GM19035 (cell line): ENCODE data around the gene SLC20A1.
A peak's percentile ranks its signal among the peaks of the same experiment; 100 is the strongest.

Experiments
- ATAC-seq: cut with Tn5 transposase; IDR thresholded peaks from one replicate; pipeline ENCODE4 v1.9.1; 2021; ENCODE audit not compliant: unreplicated experiment

The SLC20A1 gene

DNA sequence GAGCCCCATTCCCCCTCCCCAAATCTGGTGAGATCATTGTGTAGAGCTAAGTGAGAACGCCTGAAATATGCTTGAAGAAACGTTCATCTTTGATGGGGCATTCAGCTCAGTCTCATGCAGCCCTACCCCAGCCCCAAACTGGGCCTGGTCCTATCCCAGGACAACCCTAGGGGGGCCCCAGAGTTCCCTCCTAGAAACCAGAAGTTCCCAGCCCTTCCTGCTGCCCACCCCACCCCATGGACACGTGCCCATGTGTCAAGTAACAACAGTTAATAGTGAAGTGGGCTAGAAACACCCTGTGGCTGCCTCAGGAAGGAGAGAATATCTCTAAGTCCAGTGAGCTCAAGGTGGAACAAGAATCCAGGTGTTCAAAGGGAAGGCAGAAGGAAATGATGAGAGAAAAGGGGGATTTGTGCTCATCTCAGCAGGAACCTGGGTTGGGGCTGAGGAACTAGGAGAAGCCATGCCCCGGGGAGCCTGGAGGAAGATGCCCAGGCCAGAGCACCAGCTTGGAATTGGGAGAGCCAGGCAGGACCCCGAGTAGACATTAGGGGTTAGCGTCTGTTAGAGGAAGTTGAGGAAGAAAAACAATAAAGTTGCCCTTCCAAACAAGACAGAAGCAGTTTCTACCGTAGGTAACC lies 20.1 kb upstream of the SLC20A1 start:
- no peak for ATAC-seq

DNA sequence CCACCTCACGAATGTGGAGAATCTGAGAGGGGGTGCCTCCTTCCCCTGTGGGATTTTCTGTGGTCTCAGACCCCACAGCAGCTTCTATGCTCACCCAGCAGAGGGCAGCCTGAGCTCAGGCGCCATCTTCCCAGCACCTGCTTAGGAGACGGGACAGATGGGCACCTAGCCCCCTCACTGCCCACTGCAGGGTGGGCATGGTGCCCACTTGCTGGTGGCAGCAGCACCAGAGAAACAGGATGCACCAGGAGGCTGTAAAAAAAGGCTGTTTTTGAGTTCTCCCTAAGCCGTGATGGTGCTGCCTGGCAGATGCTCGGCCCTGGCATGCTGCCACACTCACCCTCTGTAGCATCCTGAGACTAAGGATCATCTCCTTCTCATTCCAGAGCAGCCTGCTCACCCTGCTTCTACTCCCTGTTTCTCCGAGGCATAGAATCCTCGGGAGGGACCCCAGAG lies 19.1 kb upstream of the SLC20A1 start:
- no peak for ATAC-seq

DNA sequence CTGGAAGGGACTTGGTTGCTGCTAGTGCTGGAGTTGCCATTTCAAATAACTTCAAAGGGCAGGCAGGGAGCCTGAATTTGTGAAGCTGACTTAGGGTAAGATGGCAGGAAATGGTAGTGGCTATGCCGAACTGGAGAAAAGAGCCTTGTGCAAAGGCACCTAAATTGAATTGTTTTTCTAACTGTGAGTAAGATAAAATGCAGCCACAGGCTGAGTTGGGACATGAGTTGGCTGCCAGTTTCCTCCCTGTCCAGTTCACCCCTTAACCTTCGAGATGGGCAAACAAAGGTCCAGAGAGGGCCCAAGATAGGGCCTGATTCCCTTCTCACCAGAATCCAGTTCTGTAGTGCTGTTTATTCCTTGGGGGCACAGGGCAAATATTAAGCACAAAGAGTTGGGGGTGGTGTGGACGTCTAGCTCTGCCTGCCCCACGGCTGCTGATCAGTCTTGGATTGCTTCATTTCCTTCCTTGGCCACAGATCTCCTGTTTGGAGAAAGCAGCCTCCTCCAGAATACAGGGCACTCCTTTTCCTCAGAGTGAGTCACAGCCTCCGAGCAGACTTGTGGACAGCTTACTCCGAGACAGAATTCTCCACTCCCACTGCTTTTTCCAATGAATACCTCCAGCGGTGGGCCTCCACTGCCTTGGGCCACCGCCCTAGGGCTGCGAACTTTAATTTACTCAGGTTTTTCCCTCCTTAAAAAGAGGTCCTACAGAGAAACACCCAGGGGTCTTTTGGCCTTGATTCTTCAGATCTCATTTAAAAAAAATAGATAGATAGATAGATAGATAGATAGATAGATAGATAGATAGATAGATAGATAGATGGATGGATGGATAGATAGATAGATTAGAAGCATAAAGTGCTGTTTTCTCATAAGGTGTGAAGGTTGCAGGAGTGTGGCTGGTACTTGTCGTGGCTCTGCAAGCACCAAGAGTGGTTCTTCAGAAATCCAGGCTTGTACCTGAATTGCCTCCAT lies 18.4 kb upstream of the SLC20A1 start:
- no peak for ATAC-seq

DNA sequence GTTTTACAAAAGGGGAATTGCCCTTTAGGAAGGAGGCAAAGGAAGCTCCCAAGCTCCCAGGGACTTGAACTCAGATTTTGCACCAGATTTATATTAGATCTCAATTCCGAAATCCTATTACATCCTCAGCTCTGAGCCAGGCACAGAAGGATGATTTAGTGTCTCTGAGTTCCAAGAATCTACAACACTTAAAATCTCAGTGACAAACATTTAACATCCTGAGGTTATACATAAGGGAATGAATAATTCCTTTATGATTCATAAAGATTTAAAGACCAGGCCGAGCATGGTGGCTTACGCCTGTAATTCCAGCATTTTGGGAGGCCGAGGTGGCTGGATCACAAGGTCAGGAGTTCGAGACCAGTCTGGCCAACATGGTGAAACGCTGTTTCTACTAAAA lies 16.5 kb upstream of the SLC20A1 start:
- no peak for ATAC-seq

DNA sequence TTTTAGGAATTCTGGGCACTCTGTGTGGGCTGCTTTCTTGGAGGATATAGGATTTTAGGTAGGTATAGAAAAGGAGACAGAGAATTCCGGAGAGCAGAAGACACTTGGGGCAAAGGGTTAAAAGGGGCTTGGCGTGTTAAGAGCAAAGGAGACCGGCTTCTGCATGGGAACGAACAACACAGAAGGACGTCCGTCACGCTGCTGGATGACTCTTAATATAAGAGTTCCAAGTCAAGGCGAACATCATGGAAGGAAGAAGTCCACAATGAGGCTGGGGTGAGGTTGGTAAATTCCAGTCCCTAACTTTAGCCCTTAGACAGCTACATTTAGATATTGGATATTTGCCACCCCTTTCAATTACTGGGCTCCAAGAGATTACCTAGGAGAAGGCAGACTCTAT lies 15.9 kb upstream of the SLC20A1 start:
- ATAC-seq, result no peak

DNA sequence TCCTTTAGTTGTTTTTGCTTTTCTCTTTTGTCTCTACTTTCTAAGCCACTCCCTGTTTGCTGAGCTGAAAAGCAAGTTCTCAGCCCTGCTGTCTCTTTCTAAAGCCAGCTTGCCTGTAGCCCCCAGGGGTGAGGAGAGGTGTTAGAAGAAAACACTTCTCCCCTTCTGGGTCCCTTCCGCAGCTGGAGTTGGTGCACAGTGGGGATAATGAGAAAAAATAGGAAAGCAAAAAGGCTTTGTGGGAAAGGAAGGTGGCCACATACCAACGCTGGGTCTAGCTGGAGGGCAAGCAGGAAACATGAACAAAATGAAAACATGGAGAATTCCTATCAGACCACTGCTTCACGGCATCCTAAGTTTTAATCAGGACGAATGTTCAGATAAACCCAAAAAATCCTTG lies 15.5 kb upstream of the SLC20A1 start:
- ATAC-seq, result no peak

DNA sequence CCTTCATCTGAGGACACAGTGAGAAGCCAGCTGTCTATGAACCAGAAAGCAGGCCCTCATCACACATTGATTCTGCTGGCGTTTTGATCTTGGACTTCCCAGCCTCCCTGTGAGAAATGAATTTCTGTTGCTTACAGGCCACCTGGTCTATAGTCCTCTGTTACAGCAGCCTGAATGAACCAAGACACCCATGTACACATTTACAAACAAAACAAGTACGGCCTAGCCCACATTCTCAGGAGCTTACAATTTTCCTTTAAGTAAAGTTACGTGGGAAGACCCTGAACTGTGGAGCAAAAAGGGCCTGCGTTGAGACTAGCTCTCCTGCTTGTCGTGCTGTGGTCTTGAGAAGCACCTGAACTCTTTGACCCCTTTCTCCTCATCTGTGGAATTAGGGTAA lies 12.0 kb upstream of the SLC20A1 start:
- no peak for ATAC-seq

DNA sequence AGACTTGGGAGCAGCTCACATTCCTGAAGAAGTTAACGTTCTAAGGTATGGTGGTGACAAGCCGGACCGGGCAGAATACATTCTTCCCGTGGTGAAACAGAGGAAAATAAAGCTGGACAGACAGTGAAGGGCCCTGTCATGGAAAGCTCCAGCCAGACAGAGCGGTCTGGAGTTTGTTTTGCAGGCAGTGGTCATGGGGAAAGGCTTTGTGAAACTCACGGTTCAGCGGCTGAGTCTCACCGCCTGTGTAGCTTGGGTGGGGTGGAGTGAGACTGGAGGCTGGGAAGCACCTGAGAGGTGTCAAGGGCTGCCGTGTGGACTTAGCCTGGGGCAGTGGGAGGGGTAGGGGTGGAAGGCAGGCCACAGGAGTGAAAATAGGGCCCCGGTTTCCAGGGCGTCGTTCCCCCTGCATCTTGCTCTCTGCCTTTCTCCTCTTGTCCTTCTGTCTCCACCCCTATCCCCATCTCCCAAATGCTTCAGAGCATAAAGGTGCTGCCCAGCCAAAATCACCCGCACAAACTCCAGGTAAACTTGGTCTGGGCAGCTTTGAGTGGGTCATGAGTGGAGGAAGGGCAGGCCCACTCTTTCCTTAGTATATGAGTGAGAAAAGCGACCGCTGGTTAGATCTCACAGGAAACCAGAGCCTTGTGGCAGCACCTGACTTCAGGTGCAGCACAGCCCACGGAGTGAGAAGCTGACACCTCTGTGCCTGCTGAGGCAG lies 11.4 kb upstream of the SLC20A1 start:
- ATAC-seq, result no peak

DNA sequence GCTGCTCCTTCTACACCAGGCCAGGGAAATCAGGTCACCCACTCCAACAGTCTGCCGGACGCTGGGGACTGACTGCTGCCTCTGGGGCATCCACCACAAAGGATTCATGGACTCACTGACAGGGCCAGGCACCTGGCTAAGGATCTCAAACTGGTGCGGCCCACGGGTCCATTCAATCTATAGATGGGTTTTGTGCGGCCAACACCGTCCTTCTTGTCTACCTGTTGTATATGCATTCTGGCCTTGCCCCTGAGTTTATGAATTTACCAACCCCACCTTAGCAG lies 10.9 kb upstream of the SLC20A1 start:
- no peak for ATAC-seq

DNA sequence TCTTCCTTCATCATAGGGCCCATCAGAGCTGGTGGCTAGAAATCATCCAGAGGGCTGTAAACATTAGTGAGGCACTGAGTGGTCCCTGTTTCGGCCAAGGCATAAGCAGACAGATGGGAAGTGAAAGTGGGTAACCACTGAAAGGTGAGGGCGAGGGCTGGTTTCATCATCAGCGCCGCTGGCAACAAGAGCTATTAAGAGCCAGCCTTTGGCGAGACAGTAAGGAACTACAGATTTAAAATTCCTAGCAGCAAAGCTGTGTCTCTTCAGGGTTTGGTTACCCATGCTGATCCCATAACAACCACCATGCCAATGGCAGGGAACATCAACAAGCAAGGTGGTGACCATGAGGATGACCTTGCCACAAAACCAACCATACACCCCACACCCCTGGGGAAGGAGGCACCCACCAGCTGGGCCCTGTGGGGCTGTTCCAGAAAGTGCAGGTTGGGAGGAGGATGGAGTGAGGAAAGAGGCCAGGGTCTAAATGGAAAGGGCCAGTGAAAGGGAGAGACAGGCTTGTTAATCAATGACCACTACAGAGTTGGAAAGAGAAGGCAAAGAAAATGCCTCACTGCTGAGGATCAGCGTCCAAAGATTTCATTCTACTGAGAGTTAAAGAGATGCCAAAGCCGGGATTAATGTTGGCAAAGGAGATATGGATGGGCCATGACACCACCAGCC lies 9.0 kb upstream of the SLC20A1 start:
- ATAC-seq, result peak; percentile 75

DNA sequence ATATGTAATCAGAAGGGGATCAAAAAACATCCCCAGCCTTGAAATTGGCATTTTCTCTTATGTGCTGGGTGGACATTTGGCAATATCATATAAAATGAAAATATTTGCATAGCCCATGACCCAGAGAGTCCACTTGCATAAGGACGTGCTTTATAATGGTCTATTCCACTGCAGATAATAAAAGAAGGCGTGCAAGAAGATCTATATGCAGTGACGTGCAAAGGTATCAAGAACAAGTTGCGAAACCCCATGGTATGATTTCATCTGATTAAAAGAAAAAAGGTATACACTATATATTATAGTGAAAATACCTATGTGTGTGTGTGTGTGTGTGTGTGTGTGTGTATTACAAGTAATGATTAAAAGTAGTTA lies 8.5 kb upstream of the SLC20A1 start:
- no peak for ATAC-seq

DNA sequence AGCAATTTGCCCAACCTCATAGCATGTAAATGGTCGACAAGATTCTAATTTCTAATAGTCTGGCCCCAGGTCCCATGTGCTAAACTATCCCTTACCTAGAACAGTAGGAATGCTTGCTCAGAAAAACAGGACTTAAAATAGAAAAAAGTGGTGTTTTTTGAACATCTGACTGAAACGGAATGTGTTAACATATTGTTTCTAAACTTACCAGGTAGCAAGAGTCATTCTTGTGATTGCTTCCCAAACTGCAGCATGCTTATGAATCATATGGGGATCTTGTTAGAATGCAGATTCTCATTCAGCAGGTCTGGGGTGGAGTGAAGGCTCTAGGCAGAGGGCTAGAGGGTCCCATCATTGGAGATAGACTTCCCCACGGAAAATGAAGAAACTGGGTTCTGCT lies 5.8 kb upstream of the SLC20A1 start:
- ATAC-seq, result no peak

DNA sequence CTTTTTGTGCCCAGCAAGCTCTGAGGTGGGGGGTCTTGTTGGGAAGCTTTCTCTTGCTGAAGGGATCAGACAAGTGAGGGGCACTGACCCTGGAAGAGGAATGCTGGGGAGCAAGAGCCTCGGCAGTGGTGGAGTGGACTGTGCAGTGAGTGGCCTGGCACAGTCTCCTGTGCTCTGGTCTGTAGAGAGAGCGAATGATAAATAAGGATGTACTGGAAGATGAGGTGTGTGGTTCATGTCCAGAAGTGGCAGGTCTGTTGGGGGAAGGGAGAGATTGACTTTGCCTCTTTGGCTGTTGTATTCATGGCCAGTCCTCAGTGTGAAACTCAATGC lies 5.3 kb upstream of the SLC20A1 start:
- no peak for ATAC-seq

DNA sequence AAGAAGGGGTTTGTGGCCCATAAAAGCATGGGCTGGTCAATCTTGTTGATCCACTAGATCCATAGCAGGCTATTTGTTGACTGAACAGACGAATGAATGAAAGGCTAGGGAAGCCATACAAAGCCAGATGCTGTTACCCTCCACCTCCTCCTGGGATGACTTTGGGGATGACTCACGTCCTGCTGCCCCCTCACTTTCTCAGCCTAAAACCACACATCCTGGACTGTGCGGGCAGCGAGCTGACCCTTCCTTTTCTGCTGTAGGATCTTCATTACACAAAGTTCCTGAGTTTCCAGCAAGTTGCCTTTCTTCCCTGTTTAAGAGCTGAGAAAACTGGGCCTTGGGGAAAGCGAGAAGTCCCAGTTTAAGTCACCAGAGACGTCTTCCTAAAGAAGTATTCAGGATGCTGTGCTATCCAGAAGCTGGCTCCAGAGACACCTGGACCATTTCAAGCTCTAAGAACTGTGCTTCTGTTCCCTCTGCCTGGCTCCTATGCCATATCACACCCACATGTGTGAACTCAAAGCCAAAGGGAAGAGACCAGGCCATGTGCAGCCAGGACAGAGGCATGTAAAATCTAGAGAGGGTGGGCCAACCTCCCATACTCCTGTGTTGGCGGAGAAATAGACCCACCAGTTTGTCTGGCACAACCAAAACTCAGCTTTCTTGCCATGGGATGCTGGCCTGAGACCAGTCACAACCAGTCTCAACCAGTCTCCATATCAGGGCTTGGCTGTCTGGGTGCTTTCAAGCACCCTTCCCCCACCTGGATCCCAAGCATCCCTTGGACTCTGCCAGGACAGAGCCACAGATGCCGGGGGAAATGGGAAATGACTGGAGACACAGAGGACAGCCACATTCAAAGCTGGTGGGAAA lies 4.7 kb upstream of the SLC20A1 start:
- no peak for ATAC-seq

DNA sequence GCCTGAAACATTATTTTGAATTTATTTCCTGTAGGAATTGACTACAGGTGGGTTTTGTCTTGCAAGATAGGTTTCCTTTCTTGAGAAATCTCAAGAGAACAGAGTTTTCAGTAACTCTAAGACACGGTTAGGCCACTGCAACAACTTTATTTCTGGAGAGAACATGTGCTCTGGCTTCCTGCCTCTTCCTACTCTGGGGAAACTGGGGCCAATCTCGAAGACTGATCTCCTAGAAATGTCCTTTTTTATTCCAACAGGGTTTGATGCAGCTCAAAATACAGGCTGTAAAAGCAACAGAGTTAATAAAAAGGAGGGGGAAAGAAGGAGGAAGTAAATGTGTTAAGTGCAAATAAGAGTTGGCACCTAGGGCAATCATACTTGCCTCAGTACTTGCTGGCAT lies 4.0 kb upstream of the SLC20A1 start:
- ATAC-seq, result no peak

DNA sequence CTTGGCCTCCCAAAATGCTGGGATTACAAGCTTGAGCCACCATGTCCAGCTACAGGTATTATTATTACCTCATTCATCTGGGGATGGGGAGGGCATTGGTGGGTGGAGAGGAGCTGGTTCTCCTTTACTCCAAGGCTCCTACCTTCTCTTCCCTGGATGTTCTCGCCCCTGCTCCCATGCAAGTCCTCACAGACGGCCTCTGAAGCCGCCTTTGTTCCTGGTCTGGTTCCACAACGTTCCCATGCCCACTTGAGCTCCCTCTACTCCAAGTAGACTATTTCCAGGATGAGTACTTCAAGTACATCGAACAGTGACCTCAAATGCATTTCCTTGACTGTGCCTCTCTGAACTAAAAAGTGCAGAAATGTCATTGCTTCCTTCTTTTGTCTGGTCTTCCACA lies 3.2 kb upstream of the SLC20A1 start:
- no peak for ATAC-seq

DNA sequence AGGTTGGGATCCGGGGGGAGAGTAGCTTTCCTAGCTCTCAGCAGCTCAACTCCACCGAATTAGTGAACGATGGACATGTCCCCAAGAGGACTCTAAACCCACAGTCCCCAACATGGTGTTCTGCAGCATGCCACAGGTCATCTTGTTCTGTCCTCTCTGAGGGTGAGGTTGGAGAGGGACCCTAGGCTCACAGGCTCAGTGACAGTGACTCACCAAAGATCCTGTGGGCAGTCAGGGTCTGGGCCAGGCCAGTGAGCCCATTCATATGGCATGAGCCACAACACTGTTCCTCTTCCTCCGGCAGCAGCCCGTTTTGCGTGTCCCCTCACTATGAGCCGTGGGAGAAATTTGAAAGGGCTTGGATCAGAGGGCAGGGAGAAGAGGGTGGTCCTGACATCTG lies 2.8 kb upstream of the SLC20A1 start:
- ATAC-seq, result no peak

DNA sequence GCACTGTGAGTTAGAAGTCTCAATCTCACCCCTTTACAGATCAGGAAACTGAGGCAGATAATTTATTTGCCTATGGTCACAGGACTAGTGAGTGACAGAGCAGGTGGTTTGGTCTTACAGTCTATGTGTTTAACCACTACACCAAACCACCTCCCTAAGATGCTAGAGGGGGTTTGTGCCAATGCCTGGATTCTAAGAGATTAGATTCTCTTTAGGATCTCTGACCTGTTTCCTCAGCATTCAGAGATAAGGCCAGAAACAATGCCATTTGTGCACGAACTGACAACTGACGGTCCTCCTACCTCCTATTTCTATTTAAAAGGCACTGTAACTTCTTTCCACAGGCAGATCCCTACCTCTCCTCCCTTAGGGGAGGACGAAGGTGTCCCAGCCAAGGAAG lies 2.3 kb upstream of the SLC20A1 start:
- ATAC-seq, result no peak

DNA sequence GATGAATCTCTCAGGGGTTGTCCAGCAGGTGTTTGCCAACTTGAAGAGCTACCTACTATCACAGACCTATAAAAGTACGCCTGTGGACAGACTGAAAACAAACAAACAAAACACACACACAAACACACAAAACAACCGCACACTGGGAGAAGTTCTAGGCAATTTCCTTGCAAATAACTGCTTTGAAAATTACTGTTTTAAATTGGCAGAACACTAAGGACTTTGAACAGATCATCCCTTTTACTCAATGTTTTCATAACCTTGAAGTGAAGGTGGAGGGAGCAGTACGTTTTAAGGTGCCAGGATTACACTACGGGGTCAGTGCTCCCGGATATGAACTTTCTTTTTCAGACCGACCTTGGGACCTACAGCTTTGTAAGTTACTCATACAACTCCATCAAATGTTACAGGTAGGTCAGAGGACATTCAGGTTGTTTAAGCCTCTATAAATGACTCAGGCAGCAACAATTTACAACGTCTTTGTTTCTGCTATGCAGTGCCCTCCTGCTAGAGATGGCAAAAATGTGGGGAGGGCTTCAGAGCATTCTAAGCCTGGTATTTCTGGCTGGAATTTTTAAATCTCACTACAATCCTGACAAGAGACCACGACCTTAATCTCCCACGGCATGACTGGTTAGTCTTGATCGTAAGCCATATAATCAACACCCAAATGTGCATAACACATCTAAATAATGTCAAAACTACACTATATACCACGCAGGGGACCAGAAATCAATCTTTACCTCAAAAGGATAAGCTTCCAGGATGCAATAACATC lies 1.4 kb upstream of the SLC20A1 start:
- no peak for ATAC-seq

DNA sequence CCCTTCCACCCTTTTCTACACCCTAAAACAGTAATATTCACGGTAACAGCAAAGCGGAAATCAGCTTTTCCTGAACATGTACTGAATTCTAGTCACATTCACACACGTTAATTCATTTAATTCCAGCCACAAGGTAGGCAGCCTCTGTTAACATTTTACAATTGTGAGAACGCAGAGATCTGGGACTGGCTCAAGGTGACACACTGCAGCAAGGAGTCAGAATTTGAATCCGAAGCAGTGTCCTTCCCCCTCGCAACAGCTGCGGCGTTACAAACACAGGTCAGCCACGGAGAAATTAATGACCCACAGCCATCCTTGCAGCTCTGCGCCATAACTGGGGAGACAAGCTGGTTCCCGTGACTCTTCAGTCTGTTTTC lies 818 bp upstream of the SLC20A1 start:
- no peak for ATAC-seq
